Aorta (tissue), 5 donors: ENCODE data around the gene VPS13D. TPM values are rescaled to one million over a fixed set of nuclear protein-coding genes. Genes with fewer than 3 reads are reported as not detected.

Experiments
- ATAC-seq: fragments of 200-7000 bp; cut with Tn5 transposase; one replicate; pipeline ENCODE4 v1.9.1; 2022; ENCODE audit warnings: moderate library complexity; ENCODE audit not compliant: low FRiP score
- DNase-seq, 2 donors: peaks; one replicate each; pipeline ENCODE4 v3.0.0-alpha.2; 2020
- H3K27ac ChIP-seq, 2 donors: one replicate each; pipeline ENCODE4 v1.5.1; 2013; ENCODE audit warnings: low read length in 2 of 2, mild to moderate bottlenecking in 2 of 2, moderate library complexity in 2 of 2, control low read depth in 1 of 2, inconsistent platforms in 1 of 2, low read depth in 1 of 2
- H3K27me3 ChIP-seq, 2 donors: one replicate each; pipeline ENCODE4 v1.6.1; 2013; ENCODE audit warnings: control low read depth in 1 of 2, low read length in 1 of 2, mild to moderate bottlenecking in 1 of 2, moderate library complexity in 1 of 2; ENCODE audit not compliant: insufficient read depth in 2 of 2, control insufficient read depth in 1 of 2
- H3K36me3 ChIP-seq, 2 donors: one replicate each; pipeline ENCODE4 v1.6.1; 2013; ENCODE audit warnings: control low read depth in 1 of 2, low read length in 1 of 2, mild to moderate bottlenecking in 1 of 2; ENCODE audit not compliant: insufficient read depth in 2 of 2, control insufficient read depth in 1 of 2
- H3K4me1 ChIP-seq, 2 donors: one replicate each; pipeline ENCODE4 v1.6.1; 2013; ENCODE audit warnings: low read length in 2 of 2, control low read depth in 1 of 2, mild to moderate bottlenecking in 1 of 2, moderate library complexity in 1 of 2; ENCODE audit not compliant: insufficient read depth in 2 of 2, control insufficient read depth in 1 of 2
- H3K4me3 ChIP-seq, 2 donors: one replicate each; pipeline ENCODE4 v1.5.1; 2013; ENCODE audit warnings: low read length in 2 of 2, control low read depth in 1 of 2, mild to moderate bottlenecking in 1 of 2
- H3K9me3 ChIP-seq: one replicate; pipeline ENCODE4 v1.6.1; 2013; ENCODE audit warnings: mild to moderate bottlenecking, low read length; ENCODE audit not compliant: control insufficient read depth
- WGBS, 2 donors: extraction: QIAGEN DNeasy Blood & Tissue Kit; methylation state at CpG; one replicate each; pipeline ENCODE4 v1.1.7; 2013; 5-methylcytosine and 5-hydroxymethylcytosine counted together
- intact Hi-C, 2 donors: fragments of 100-400 bp; cut with DNase I; formaldehyde crosslinking; loops; one replicate each; pipeline versions ENCODE4 v1.14.2 to v1.15.0; 2022
- polyA plus RNA-seq, 2 donors: library from polyadenylated mRNA; stranded (reverse); fragments of 200-250 nt; gene quantifications; one replicate each; pipeline ENCODE4 v1.2.3, GENCODE V29; 2013
- total RNA-seq, 2 donors: library from RNA; stranded (reverse); fragmentation: NEBNext Ultra II Directional; extraction: Animal tissue kit (Norgen Biotek cat#: 25700); gene quantifications; one replicate each; pipeline ENCODE4 v1.2.1, GENCODE V29; 2021
- donor health status: healthy with polysubstance abuse.
- donor health status: Bipolar disorder and iron deficiency.
- donor health status: DM: no; HTN: no; CAD: no.
- donor health status: DM: no; HTN: no; CAD: no.
- donor health status: DM: yes; HTN: yes; CAD: no.

Gene VPS13D
- total and polyA plus RNA-seq, 4 donors, result 15.8 to 134 (median 58.9) TPM

DNA sequence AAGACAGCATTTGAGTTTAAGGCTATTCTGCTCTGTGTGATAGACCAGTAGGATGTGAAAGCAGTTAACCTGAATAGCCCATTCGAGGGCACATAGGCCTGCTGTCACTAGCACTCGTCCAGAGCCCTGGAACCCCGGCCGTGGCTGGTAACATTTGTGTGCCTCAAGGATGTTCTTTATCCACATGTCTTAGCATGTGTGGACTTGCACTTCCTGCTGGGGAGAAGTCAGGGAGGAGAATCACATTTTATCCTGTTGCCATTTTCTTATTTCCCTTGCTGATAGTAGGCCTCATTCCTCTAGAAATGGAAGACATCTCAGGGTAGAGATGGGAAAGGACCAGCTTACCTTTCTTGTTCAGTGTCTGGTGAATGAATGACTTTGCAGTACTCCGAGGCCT, 54.7 kb downstream of the VPS13D start:
- H3K36me3 ChIP-seq, result peaks cover 2 to 13% of the 10 kb centered on the region in 2 donors
- H3K9me3 ChIP-seq, result no peaks in the 10 kb centered on the region
- DNase-seq (no peak), ATAC-seq (no peak)
- no peaks in the 10 kb centered on the region for H3K27me3 ChIP-seq
- H3K4me1 ChIP-seq, result no peaks in the 10 kb centered on the region
- no peak overlapping the region for H3K27ac ChIP-seq
- 93 to 94% methylated on average over 5 of the region's 5 CpGs for WGBS, 2 donors
- H3K4me3 ChIP-seq, result no peak overlapping the region
- intact Hi-C loops, result no loop called here

DNA sequence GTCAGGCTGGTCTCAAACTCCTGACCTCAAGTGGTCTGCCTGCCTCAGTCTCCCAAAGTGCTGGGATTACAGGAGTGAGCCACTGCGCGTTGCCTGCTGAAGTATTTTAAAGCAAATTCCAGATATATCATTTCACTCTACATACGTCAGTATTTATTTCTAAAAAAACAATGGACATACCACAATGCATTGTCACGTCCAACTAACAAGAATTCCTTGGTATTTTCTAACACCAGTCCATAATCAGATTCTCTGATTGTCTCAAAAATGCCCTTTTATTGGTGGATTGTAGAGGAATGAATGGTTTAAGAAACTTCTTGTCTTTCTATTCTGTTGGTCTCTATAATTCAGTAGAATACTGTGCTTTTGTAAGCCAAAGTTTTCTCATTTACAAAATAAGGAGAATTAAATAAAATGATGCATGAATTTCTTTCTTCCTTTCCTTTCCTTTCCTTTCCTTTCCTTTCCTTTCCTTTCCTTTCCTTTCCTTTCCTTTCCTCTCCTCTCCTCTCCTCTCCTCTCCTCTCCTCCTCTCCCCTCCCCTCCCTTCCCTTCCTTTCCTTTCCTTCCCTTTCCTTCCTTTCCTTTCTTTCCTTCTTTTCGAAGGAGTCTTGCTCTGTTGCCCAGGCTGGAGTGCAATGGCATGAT, 55.8 kb downstream of the VPS13D start:
- DNase-seq, result no peak
- Histone ChIP-seq H3K27me3 (no peaks in the 10 kb centered on the region), H3K9me3 (no peaks in the 10 kb centered on the region), H3K36me3 (peaks cover 2 to 11% of the 10 kb centered on the region in 2 donors), H3K27ac (no peak overlapping the region), H3K4me3 (no peak overlapping the region), H3K4me1 (no peaks in the 10 kb centered on the region)
- intact Hi-C loops, result no loop called here
- WGBS, 2 donors, result 89 to 93% methylated on average over 5 of the region's 5 CpGs
- ATAC-seq, result no peak

DNA sequence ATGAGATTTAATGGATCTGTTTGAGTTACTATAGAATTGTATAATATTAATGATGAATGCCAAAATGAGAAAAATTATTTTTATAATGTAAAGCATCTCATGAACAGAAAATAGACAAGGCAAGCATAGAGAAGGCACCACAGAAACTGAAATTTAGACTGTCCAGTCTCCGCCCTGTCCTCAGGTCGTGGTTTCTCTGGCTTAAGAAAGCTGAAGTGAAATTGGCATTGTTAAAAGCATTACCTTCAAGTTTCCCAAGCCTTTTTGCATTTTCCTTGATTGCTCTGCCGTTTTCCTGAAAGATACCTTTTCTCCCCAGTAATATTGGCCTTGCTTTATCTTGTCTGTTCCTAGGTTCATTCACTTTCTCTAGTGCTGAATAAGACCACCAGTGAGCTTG, 58.0 kb downstream of the VPS13D start:
- DNase-seq, result no peak
- intact Hi-C loops, result no loop called here
- no peak overlapping the region for H3K27ac ChIP-seq
- WGBS, 2 donors, result 87 to 89% methylated on average over 3 of the region's 3 CpGs
- H3K4me3 ChIP-seq, result no peak overlapping the region
- ATAC-seq, result no peak
- no peaks in the 10 kb centered on the region for H3K9me3 ChIP-seq
- H3K27me3 ChIP-seq, result no peaks in the 10 kb centered on the region
- no peaks in the 10 kb centered on the region for H3K4me1 ChIP-seq
- peaks cover 2 to 8% of the 10 kb centered on the region in 2 donors for H3K36me3 ChIP-seq

DNA sequence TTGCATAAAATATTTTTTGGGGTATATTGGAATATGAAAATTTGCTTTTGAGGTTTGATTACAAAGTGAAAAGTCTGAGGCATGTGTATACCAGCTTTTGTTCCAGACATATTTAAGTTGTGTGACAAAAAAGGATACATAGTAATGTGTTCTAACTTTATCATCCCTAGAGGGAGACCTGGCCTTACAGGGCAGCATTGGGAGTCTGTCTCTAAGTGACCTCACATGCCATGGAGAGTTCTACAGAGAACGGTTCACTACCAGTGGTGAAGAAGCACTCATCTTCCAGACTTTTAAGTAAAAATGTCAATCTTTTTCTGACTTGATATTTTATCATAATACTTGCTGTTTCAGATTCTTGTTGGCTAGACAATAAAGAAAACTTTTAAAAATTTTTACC, 61.0 kb downstream of the VPS13D start:
- no peaks in the 10 kb centered on the region for H3K9me3 ChIP-seq
- intact Hi-C loops, result no loop called here
- H3K4me3 ChIP-seq, result no peak overlapping the region
- H3K4me1 ChIP-seq, result no peaks in the 10 kb centered on the region
- ATAC-seq (no peak), DNase-seq (no peak)
- WGBS, 2 donors, result 22 to 26% methylated on average over 1 of the region's 1 CpG
- H3K36me3 ChIP-seq, result no peaks in the 10 kb centered on the region
- no peaks in the 10 kb centered on the region for H3K27me3 ChIP-seq
- H3K27ac ChIP-seq, result no peak overlapping the region

DNA sequence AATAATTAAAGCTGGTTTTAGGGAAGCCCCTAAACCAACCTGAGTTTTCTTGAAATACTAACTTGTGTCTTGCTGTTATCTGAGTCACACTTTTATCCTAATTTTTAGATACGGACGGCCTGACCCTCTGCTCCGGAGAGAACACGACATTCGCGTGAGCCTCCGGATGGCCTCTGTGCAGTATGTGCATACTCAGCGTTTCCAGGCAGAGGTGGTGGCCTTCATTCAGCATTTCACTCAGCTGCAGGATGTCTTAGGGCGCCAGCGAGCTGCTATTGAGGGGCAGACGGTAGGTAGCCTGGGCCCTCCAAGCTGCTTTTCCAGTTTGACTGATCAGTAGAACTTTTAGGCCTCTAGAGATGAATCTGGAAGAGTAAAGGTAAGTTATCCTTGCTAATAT, 63.6 kb downstream of the VPS13D start:
- 93 to 94% methylated on average over 11 of the region's 11 CpGs for WGBS, 2 donors
- Histone ChIP-seq H3K27ac (peak overlapping the region in 1 of 2 donors; percentile 0), H3K36me3 (no peaks in the 10 kb centered on the region), H3K4me1 (no peaks in the 10 kb centered on the region), H3K4me3 (no peak overlapping the region), H3K9me3 (no peaks in the 10 kb centered on the region), H3K27me3 (no peaks in the 10 kb centered on the region)
- DNase-seq, result no peak
- ATAC-seq, result no peak
- intact Hi-C loops, result no loop called here

DNA sequence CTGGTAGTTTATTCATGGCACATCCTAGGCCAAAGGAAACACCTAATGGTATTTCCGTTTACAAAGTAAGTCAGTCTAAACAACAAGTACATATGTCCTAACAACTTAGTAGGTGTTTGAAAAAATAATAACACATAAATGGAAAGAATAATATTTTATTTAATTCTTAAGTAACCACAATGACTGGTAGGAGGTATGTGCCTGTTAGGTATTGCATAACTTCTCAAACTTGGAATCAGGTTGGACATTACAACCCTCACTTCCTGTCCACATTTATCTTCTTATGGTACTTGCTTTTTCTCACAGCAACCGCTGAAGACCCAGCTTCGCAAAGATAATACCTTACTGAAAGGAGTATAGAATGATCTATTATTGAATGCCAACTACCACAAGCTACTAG, 64.2 kb downstream of the VPS13D start:
- no peak for ATAC-seq
- DNase-seq, result no peak
- no peaks in the 10 kb centered on the region for H3K27me3 ChIP-seq
- no peaks in the 10 kb centered on the region for H3K36me3 ChIP-seq
- H3K27ac ChIP-seq, result peak overlapping the region in 1 of 2 donors; percentile 16
- no peaks in the 10 kb centered on the region for H3K9me3 ChIP-seq
- intact Hi-C loops, result no loop called here
- 67 to 75% methylated on average over 3 of the region's 3 CpGs for WGBS, 2 donors
- no peaks in the 10 kb centered on the region for H3K4me1 ChIP-seq
- no peak overlapping the region for H3K4me3 ChIP-seq

DNA sequence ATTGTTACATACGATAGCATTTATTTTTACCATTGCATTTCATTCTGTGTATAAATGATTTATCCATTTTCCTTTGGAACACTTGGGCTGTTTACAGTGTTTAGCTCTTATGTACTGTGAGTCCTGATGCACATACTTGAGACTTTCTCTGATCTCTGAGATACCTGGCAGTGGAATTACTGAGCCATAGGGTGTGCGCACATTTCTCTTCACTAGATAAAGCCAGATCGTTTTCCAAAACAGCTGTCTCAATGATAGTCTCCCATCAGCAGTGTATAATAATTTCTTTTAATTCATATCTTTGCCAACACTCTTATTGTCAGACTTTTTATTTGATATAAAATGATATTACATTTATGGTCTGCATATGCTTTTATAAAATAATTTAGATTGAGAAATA, 66.2 kb downstream of the VPS13D start:
- Histone ChIP-seq H3K36me3 (no peaks in the 10 kb centered on the region), H3K9me3 (no peaks in the 10 kb centered on the region), H3K27me3 (no peaks in the 10 kb centered on the region), H3K27ac (no peak overlapping the region), H3K4me1 (no peaks in the 10 kb centered on the region), H3K4me3 (no peak overlapping the region)
- intact Hi-C loops, result no loop called here
- no peak for DNase-seq
- no peak for ATAC-seq
- 87 to 89% methylated on average over 3 of the region's 3 CpGs for WGBS, 2 donors

DNA sequence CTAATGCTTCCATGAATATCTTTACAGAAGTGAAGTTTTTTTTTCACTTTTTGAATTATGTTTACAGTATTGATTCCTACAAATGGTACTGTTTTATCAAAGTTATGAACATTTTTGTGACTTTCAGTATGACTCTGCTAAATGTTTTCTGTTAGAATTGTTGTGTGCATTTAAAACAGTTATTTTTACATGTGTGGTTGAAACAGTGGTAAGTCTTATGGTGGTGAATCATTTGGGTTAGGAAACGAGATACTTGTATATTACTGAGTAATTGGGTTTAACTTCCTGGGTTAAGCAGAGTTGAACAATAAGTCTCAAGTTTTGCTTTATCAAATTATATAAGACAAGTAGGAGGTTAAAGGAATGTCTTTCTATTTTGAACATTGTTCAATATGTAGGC, 66.8 kb downstream of the VPS13D start:
- ATAC-seq (no peak), DNase-seq (no peak)
- intact Hi-C loops, result no loop called here
- Histone ChIP-seq H3K4me3 (no peak overlapping the region), H3K9me3 (no peaks in the 10 kb centered on the region), H3K27ac (no peak overlapping the region), H3K36me3 (no peaks in the 10 kb centered on the region), H3K4me1 (no peaks in the 10 kb centered on the region), H3K27me3 (no peaks in the 10 kb centered on the region)
- whole genome bisulfite sequencing, 2 donors, result 79 to 85% methylated on average over 1 of the region's 1 CpG

DNA sequence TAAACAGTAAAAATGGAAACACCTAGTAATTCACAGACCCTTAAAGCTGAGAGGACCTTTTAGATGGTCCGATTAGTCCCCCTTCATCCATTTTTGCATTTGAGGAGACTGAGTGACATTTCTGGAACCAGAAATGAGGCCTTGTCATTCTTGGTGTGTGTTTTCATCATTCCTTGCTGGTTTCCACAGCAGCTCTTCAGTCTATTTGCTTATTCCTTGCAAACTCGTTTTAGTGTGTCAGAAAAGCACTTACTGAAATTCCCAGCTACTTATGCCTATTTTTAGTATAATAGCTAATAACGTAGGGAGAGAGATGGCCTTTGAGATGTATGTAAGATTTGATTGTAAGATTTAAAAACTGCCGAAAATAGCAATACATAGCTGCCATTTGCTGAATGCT, 70.9 kb downstream of the VPS13D start:
- H3K36me3 ChIP-seq, result peaks cover 0 to 2% of the 10 kb centered on the region in 2 donors
- no peak overlapping the region for H3K27ac ChIP-seq
- WGBS, 2 donors, result 42 to 46% methylated on average over 4 of the region's 4 CpGs
- H3K27me3 ChIP-seq, result no peaks in the 10 kb centered on the region
- H3K4me3 ChIP-seq, result no peak overlapping the region
- H3K4me1 ChIP-seq, result no peaks in the 10 kb centered on the region
- H3K9me3 ChIP-seq, result no peaks in the 10 kb centered on the region
- ATAC-seq, result no peak
- intact Hi-C loops, result no loop called here
- DNase-seq, result no peak
